Mammary epithelial cell (primary cell): ENCODE measurements around the gene LGALS1.

Experiments used
- CTCF ChIP-seq, 2 donors: IDR thresholded peaks in 1 of 2; conservative IDR thresholded peaks in 1 of 2; 2 replicates each; pipeline ENCODE4 v1.5.1; 2011 to 2012; ENCODE audit warnings: inconsistent platforms in 2 of 2, low read length in 2 of 2, mild to moderate bottlenecking in 2 of 2, control low read depth in 1 of 2, low read depth in 1 of 2; ENCODE audit not compliant: insufficient read depth in 1 of 2; ENCODE audit errors: extremely low read depth in 1 of 2
- EZH2 ChIP-seq: IDR thresholded peaks from 2 replicates; pipeline ENCODE4 v1.6.1; 2012; ENCODE audit warnings: low read length, inconsistent platforms, borderline replicate concordance

DNA sequence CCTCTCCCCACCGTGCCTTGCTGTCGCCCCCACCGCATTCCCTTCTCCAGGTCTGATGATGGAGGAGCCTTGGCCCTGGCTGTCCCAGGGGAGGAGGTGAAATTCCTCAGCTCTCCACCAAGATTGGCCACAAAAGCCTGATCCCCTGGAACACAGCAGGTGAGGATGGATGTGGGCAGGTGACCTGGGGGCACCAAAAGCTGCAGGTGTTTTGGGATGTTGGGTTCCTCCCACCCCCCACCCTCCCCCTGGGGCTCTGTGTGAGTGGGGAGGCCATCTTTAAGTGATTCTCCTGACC, 22.1 kb downstream of the LGALS1 start:
- TF ChIP-seq CTCF (conservative IDR thresholded peaks at IDR 0.05 in 1 of 2, IDR thresholded peaks at IDR 0.05 in 1 of 2; ENCODE audit: extremely low read depth in 1 of 2, insufficient read depth in 1 of 2, low read depth in 1 of 2, low read length in 2 of 2), result no peak
- TF ChIP-seq EZH2, result no peak
